ENCODE results near the gene NQO2. TPM values are rescaled to one million over a fixed set of nuclear protein-coding genes. Genes with fewer than 3 reads are reported as not detected.

Gene NQO2
- total RNA-seq, 1 donor from 2014 or later = 12.7 TPM

- no peak for TF ChIP-seq CTCF (conservative IDR thresholded peaks at IDR 0.05; ENCODE audit: low read depth, low read length)
Observed at GRCh38 chr6:2976060-2976459, 23.6 kb upstream of the NQO2 start.

GRCh38 chr6:2976571-2977085 lies 23.1 kb upstream of the NQO2 start:
- TF ChIP-seq CTCF (conservative IDR thresholded peaks at IDR 0.05; ENCODE audit: low read depth, low read length) = no peak
- DNase-seq (ENCODE audit: low read depth) = no peak
- H3K4me3 ChIP-seq (ENCODE audit: low read depth, low read length) = no peak overlapping the region

More at GRCh38 chr6:2976060-2976459, 23.6 kb upstream of the NQO2 start:
- no peak for DNase-seq (ENCODE audit: low read depth)
- no peak overlapping the region for H3K4me3 ChIP-seq (ENCODE audit: low read depth, low read length)

DNA sequence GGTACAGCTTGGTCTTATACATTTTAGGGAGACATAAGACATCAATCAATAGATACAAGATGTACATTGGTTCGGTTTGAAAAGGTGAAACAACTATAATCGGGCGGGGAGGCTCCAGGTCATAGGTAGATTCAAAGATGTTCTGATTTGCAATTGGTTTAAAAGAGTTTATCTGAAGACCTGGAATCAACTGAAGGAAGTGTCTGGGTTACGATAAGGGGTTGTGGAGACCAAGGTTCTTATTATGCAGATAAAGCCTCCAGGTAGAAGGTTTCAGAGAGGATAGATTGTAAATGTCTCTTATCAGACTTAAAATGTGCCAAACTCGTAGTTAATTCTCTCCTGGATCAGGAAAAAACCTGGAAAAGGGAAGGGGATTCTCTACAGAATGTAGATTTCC lies 22.4 kb upstream of the NQO2 start:
- H3K4me3 ChIP-seq (ENCODE audit: low read depth, low read length) = no peak overlapping the region

GRCh38 chr6:2977799-2978590 lies 21.7 kb upstream of the NQO2 start:
- no peak for DNase-seq (ENCODE audit: low read depth)
- H3K4me3 ChIP-seq (ENCODE audit: low read depth, low read length) = no peak overlapping the region
- no peak for TF ChIP-seq CTCF (conservative IDR thresholded peaks at IDR 0.05; ENCODE audit: low read depth, low read length)

More for the DNA sequence above, 22.4 kb upstream of the NQO2 start:
- no peak for TF ChIP-seq CTCF (conservative IDR thresholded peaks at IDR 0.05; ENCODE audit: low read depth, low read length)
- DNase-seq (ENCODE audit: low read depth) = no peak

- DNase-seq (ENCODE audit: low read depth) = no peak
- no peak for TF ChIP-seq CTCF (conservative IDR thresholded peaks at IDR 0.05; ENCODE audit: low read depth, low read length)
- no peak overlapping the region for H3K4me3 ChIP-seq (ENCODE audit: low read depth, low read length)
Observed at GRCh38 chr6:2978923-2979322, 20.8 kb upstream of the NQO2 start.

GRCh38 chr6:2979819-2980464 lies 19.8 kb upstream of the NQO2 start:
- no peak for DNase-seq (ENCODE audit: low read depth)
- no peak for TF ChIP-seq CTCF (conservative IDR thresholded peaks at IDR 0.05; ENCODE audit: low read depth, low read length)
- no peak overlapping the region for H3K4me3 ChIP-seq (ENCODE audit: low read depth, low read length)
